ENCODE measurements around the gene TRIM44.
"Not testable (repeated sequence)": the region's sequence is repeated elsewhere in the genome, so short reads cannot be mapped to it uniquely, and the experiment has no call there.

Gene TRIM44

DNA sequence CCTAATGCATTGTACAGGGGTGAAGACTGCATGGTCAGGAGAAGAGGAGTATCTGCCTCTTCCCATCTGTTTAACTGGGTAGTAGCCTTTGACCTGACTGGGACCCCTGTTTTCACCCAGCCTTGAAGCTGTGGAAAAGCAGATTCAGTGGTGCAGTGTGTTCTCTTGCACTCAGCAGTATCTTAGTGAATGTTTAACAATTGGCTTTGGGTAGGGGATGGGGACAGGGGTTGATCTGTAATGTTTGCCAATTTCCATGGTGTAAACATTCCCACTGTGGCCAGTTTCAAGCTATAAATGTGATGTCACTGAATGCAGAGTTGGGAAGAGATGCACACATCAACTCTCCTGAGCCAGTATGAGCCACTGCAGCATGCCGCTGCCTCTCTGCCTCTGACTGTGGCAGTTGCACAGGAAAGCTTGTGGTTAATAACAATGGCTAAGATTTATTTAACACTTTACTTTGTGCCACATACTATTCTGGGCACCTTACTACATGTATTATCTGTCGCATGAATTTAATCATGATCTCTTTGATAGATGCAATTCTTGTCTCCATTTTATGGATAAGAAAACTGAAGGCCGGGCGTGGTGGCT lies 28.6 kb upstream of the TRIM44 start:
- no peak for DNase-seq

DNA sequence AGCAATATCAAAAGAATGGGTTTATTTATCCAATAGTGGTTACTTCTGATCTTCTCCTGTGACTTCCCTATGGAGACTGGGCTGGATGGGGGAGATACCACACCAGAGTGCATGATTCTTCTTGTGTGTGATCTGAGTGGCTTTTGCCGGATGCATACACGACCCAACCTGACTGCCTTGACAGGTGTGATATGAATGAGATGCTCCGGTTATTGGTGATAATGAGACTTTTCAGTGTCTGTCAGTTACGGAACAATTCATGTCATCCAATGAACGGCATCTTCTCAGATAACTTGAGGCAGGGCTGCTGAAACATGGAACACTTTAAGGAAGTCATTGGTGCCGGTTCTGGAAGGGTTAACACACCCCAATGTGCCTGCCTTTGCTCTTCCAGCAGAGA lies 26.6 kb upstream of the TRIM44 start:
- no peak for DNase-seq

DNA sequence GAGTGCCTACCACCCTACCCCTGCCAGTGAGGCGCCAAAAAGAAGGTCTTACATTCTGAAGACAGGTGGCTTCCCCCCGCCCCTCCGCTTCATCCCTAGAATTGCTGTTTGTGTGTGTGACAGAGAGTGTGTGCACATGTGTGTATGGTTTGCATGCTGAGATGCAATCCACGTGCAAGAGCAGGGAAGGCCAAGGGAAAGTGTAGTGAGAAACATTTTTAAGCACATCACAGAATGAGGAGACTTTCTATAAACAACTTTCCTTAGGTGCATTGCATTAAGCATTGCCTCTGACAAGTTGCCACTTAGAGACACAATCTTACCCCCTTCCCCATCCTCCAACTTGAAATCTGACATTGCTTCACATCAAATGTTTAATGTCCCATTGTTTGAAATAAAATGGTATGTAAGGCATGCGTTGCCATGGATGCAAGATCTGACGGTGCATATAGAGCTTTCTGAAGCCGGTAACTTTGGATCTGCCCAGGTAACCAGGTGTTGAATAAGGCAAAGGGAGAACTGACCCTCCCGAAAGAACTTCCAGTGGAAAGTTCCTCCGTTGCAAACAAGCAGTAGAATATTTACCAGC lies 22.9 kb upstream of the TRIM44 start:
- DNase-seq: no peak

DNA sequence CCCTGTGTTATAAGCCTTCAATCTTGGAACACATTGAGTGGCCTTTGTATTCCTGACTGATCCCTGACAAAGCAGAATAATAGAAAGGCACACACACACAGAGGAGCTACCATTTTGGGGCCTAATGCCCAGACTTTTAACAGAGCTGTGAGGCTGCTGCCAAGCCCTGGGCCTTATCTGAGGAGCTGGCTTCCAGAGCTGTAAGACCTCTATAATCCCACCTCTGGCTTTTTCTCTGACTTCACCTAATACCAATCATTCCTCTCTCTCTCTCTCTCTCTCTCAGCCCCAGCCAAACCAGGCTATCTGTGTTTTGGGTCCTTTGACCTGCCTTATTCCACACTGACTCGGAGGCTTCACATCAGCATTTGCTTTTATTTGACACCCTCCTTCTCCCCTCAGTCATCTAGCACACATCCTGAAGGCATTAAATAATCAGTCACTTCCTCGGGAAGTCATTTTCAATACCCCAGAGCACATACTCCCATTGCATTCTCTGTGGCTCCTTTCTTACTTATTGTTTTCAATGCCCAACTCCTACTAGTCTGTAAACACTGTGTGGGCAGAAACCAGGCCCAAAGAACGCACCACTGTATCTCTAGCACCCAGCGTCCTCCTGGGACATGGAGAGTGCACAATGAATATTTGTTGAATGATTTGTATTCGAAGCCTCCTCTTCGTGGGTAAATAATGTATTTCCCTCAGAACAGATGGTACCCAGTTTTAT lies 21.2 kb upstream of the TRIM44 start:
- DNase-seq: no peak

DNA sequence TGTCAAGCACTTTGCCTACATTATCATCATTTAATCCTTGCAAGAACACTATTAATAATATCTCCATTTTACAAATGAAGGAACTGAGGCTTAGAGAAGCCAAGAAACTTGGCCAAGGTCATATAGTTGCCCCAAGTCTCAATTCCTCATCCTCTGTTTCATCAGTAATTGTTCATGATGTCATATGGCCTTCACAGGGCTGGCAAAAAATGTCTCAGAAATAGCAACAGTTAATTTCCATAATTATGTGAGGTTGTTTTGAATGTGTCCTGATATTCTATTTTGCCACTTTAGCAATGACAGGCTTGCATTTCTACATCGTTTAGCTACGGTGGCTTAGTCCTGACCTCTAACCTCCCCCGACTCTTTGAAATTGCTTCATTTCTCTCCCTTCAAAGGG lies 20.6 kb upstream of the TRIM44 start:
- no peak for DNase-seq

DNA sequence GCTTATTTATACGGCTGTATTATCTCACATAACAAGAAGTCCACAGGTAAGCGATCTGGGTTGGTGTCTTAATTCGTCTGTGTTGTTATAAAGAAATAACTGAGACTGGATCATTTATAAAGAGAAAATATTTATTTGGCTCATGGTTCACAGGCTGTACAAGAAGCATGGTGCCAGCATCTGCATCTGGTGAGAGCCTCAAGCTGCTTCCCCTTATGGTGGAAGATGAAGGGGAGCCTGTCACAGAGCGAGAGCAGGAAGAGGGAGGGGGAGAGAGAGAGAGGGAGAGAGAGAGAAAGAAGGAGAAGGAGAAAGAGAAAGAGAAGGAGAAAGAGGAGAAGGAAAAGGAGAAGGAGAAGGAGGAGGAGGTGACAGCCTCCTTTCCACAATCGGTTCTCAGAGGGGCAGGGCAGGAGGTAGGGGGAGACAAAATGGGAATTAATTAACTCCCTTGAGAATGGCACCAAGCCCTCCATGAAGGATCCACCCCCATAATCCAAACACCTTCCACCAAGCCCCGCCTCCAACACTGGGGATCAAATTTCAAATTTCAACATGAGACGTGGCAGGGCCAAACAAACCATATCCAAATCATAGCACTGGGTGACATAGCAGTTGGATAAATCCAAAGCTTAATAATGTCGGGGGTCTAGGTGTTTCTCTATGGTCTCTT lies 15.0 kb upstream of the TRIM44 start:
- no peak for DNase-seq

DNA sequence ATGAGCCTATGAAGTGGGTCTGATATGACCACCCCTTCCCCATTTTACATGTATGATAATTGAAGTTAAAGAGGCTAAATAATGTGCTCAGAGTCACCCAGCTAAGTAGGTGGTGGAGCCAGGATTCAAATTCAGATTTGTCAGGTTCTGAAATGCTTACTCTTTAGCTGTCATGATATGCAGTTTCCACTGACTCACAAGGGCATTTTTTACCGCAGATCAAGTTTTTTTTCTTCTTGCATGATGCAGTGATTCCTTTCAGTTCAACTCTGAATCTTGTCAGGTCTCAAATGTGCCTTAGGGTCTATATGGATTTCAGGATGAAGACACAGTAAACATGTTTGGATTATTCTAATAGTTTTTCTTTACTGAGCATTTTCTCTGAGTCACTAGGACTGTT lies 12.6 kb upstream of the TRIM44 start:
- DNase-seq: peak; percentile 41

DNA sequence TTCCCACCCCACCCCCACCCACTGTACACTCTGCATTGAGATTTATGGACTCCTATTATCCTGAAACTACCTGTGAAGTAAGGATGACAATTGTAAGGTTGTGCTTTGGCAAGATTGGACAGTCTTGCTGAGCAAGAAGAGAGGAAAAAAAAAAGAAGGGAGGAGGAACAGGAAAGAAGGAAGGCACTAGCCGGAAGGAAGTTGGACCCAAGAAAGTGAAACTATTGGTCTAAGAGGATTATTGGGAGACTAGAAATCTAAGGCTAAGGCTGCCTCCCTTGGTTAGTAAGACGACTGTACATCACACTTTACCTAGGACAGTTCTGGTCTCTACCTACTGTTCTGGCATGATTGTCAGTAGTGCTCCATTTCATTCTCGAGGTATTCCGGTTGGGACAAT lies 12.1 kb upstream of the TRIM44 start:
- DNase-seq: no peak

DNA sequence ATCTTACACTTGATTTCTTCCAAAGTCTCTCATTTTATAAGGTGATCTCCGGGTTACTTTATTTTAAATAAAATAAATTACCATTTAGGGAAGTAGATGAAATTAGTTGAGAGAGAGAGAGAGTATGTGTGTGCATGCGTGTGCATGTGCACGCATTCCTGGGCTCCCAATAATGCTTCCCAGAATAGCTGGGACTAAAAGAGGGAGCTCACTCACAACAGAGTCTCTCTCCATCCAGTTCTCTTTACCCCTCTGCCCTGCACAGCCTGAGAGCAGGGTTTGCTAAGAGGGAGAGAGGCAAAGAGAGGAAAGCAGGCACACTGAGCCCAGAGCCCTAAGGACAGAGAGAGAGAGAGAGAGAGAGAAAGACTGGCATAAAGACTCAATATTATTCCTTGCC lies 11.3 kb upstream of the TRIM44 start:
- DNase-seq: no peak

DNA sequence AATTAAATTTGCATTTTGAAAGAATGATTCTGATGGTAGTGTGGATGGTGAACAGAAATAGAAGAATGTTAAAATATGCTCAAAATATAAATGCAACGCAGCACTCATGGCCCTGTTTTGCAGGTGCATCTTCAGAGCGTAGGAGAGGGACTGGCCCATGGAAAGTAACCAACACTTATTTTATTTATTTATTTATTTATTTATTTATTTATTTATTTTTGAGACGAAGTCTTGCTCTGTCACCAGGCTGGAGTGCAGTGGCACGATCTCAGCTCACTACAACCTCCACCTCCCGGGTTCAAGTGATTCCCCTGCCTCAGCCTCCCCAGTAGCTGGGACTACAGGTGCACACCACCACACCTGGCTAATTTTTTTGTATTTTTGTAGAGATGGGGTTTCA lies 9.8 kb upstream of the TRIM44 start:
- not testable (repeated sequence) for DNase-seq

DNA sequence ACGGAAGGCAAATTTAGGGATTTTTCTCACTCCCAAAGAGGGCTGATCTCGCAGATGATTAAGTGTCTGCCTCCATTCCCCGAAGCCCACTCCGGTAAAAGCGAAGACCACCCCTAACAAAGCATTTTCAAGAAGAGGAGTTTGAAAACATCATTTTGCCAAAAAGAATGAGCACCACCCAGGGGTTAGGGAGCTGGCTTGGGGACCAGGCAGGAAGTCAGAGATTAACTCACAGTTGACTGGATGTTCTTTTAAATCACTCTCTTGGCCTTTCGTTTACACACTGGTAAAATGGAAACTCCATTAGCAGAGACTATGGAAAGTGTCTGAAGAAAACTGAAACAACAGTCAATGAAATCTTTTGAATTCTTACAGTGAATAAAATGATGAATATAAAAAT lies 7.9 kb upstream of the TRIM44 start:
- DNase-seq: no peak

DNA sequence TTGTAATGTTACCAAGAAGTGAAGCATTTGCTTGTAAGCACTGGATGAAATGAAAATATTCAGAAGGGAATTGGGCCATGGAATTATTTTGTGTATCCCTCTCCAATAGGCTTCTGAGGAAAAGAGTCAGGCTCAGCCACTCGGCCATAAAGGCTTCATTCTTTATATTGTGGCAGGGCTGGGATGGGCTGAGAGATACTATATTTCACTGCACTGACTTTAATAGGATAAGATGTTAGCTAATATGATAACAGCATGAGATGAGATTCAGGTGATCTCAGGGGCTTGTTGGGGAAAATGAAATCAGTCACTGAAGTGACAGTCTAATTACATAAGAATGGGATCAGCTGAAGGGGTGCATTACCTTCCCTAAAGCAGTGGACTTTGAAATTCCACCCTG lies 7.3 kb upstream of the TRIM44 start:
- no peak for DNase-seq

DNA sequence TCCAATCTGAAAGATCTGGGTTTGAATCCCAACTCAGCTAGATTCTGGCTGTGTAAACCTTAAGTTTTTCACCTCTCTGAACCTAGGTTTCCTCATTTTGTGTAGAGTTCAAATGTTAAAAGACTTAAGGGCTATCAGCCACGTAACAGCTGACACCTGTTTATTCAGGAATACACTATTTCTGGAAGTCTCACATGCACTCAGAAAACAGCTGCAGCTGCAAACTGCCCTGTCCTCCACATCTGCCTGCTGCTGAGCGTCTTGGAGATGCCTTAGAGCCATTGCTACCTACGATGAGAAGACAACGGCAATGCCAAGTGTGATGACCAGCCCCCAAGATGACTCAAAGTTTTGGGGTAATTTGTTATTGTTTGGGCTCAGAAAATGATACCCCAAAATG lies 6.7 kb upstream of the TRIM44 start:
- no peak for DNase-seq

DNA sequence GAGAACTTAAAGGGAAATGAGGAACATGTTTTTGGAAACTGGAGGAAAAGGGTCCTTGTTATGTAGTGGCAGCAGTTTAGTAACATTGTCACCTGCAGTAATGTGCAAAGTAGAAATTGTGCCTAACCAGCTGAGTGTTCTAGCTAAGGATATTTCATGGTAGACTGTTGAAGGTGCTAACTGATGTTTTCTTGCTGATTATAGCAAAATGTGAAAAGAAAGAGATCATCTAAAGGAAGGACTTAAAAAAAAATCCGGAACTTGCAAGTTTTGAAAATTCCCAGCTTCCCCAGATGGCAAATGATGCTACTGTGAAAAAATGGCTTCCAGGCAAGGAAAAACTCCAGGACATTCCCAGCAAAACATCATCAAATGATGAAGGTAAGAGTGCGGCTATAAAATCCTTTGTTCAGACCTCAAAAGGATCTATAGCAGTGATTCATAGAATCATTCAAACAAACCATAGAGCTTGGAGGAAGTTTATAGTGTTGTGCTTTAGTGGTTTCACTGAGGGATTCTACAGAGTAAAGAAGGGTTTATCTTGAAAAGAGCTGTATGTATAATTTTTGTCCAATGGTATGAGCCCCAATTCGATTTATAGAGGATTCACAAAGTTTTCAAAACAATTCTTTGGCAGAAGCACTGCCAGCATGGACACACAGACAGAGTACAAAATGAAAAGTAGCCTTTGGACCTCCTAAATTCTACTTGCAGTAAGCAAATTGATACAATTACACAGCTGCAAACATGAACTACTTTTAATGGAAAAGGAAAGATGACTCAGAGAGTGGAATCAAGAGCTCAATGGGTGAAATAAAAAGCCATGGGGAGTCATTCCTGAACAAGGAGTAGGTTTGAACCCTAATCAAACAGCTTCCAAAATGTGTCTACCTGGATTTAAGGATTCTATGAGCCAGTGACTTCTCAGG lies 4.3 kb upstream of the TRIM44 start:
- DNase-seq: no peak

DNA sequence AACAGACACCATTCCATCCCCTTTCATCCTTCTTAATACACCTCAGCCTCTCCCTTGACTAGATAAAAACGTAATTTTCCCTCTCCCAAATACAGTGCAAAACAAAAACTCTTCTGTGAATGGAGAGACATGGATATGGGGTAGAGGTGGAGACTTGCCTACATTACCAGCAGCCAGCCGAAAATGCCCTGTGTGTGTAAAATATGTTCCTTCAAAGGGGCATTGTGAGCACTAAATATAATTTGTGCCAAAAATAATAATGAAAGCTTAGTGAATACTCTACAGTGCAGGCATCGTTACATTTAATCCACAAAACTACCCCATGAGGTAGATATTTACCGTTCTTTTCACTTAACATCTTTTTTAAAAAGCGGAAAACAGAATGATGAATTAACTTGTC lies 1.0 kb upstream of the TRIM44 start:
- no peak for DNase-seq

DNA sequence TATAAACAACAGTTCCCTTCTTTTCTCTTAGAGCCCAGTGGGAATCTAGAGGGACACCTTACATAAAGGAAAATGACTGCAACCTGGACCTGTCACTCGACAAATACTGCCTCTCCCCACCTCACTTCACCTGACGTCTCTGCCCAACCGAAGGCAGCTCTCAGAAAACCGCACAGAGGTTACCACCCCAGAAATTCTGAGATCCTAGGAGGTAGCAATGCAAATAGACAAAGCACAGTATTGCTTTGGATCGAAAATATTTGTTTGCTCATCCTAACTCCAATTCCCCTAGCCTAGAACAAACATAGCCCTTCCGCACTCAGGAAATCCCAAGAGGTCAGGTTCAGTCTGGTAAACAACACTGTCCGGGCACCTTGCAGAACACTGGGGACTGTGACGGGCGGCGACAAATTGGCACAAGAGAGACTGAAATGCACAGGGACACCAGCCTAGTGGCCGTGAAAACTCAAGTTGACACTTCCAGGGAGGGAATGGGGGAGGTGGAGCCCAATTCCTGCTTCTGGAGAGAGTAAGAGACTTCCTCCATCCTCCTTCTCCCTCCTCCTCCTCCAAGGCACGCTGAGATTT lies 420 bp upstream of the TRIM44 start:
- DNase-seq: no peak

DNA sequence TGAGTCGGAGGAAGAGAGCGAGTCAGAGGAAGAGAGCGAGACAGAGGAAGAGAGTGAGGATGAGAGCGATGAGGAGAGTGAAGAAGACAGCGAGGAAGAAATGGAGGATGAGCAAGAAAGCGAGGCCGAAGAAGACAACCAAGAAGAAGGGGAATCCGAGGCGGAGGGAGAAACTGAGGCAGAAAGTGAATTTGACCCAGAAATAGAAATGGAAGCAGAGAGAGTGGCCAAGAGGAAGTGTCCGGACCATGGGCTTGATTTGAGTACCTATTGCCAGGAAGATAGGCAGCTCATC lies 780 bp downstream of the TRIM44 start:
- no peak for DNase-seq

DNA sequence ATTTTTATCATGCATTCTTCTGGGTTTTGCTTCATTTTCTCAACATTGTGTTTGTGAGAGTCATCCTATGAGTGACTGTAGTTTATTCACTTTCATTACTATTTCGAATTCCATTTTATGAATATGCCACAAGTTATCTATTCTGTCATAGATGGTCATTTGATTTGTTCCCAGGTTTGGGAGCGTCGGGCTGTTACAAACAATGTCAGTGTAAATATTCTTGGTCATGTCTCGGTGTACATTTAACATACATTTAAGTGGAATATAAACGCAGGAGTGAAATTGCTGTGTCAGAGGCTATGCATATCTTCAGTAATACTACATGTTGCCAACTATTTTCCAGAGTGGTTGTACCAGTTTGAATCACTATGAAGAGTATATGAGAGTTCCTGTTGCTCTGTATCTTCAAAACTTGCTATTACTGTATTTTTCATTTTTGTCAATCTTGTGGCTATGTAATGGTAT lies 2.4 kb downstream of the TRIM44 start:
- peak; percentile 44 for DNase-seq

DNA sequence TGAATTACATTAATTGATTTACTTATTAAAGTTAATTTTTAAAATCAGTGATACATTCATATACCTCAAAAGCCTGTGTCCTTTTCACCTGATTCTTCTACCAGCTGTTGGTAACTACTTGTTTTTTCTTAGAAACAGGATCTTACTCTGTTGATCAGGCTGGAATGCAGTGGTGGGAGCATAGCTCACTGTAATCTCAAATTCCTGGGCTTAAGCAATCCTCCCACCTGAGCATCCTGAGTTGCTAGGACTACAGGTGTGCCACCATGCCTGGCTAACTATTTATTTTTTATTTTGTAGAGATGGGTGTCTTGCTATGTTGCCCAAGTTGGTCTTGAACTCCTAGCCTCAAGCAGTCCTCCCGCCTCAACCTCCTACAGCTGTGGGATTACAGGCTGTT lies 4.7 kb downstream of the TRIM44 start:
- no peak for DNase-seq

DNA sequence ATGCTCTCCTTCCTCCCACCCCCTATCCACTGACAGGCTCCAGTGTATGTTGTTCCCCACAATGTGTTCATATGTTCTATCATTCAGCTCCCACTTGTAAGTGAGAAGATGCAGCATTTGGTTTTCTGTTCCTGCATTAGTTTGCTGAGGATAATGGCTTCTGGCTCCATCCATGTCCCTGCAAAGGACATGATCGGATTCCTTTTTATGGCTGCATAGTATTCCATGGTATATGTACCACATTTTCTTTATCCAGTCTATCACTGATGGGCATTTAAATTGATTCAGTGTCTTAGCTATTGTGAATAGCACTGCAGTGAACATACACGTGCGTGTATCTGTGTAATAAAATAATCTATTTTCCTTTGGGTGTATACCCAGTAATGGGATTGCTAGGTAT lies 5.8 kb downstream of the TRIM44 start:
- not testable (repeated sequence) for DNase-seq

DNA sequence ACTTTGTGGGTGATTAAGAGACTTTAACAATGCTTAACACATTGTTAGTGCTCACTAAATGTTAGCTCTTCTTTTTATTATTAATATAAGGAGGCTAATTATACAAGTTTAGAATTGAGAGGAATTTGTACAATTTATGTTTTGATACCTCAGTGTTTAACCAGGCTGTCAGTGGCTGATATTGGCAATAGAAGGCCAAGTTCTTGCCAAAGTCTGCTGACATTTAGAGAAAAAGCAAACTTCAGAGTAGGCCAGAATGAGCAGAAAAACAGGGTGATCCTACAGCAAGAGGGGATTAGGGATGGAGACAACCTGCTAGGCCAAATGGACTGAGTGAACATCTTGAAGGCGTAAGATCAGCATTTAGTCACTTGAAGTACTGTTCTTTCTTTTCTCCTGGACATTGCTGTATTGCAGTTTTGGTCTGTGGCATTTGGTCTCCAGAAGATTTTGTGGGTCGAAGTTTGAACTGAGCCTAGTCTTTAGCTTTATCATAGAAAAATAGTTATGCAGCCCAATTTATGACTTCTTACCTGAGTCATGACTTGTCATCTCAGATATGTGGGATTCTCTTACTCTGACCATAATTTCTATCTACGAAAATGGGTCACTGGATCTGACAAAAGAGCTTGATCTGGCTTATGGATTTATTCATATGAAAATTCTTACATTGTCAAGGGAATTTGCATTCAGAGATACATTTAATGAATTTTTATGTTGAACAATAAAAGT lies 9.0 kb downstream of the TRIM44 start:
- DNase-seq: no peak

DNA sequence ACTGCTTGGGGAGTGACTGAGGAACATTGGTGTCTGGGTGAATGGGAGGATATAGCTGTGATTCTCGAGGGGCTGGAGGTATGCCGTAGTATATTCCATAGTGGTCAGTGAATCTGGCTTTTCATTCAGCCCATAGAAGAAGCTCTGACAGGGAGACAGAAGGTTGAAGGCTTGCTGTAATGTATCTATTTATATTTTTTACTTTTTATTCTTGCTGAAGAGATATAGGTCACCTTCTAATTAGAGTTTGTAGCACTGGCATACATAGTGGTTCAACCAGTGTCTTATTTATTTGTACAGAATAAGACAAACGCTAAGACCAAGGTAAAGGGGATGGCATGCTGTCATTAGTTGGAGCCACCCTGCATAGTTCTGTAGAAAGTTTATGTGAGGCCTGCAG lies 10.0 kb downstream of the TRIM44 start:
- DNase-seq: no peak
